Activated CD4-positive, alpha-beta T cell treated with anti-CD3 and anti-CD28 coated beads, Interleukin-2, amount 50 U/mL, for 24 hours (primary cell): ENCODE data around the gene PRKACA.

ENCODE experiments used
- DNase-seq, 2 donors: peaks; one replicate each; pipeline ENCODE4 v3.0.0-alpha.2; 2020; ENCODE audit warnings: low read depth in 1 of 2, low spot score in 1 of 2

Gene PRKACA

DNA sequence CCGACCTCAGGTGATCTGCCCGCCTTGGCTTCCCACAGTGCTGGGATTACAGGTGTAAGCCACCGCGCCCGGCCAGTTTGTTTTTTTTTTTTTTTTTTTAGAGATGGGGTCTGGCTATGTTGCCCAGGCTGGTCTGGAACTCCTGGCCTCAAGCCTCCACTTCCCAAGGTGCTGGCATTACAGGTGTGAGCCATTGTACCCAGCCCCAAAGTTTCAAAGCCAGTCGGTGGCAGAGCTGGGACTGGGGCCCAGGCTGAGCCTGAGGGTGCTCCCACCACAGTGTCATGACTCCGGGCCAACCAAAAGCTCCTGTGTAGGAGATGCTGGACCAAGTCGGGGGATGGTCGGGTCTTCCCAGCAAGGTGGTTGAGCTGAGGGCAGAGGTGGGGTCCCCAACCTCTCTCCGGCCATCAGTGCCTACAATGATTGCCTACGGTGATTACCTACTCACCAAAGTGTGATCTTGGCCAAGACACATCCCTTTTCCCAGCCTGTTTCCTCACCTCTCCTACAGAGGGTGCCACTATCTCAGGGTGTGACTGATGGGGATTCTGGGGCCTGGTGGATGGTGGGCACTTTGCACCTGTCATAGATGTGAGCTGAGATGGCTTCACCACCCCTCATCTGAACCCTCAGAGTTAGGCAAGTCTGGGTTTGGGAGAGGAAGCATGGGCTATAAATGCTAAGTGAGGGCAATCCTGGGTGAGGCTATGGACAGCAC is 21.1 kb downstream of the PRKACA start:
- DNase-seq = no peak

DNA sequence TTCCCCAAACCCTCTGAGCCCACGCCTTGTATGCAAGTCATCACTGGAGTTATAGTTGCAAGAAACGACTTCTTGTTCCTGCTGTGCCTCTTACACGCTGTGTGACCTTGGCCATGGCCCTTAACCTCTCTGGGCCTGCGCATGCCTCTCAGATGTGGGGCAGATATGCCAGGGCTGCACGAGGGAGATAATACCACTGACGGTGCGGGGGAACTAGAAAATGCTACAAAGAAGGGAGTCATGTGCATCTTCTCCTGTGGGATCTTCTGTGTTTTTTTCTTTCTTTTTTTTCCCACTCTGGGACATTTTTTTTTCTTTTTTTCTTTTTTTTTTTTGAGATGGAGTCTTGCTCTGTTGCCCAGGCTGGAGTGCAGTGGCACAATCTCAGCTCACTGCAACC is 22.7 kb downstream of the PRKACA start:
- DNase-seq = no peak

DNA sequence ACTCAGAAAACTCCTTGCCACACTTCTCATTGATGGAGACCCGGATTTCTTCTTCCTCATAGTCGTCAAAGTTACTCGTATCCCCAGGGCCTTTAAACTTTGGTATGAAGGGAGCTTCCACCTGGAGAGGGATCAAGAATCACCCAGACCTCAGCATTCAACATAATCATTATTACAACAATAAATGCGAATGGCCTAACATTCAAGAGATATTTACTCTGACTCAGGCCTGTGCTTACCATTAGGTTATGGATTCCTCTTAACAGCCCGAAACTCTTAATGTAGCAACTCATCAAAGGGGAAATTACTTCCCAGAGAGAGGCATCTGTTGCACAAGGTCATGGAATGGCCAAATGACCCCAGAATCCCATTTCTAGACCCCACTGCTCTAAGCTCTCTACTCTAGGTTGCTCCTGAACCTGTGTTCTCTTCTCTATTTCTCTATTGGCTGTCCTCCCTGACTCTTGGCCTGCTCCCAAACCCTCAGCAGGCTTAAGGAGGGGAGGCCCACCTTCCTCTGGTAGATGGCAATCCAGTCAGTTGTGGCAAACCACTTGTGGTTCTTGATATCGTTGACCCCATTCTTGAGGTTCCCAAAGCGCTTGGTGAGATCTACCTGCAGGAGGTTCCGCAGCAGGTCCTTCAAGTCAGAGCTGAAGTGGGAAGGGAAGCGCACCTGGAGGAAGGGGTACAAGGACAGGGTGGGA is 24.3 kb downstream of the PRKACA start:
- no peak for DNase-seq

DNA sequence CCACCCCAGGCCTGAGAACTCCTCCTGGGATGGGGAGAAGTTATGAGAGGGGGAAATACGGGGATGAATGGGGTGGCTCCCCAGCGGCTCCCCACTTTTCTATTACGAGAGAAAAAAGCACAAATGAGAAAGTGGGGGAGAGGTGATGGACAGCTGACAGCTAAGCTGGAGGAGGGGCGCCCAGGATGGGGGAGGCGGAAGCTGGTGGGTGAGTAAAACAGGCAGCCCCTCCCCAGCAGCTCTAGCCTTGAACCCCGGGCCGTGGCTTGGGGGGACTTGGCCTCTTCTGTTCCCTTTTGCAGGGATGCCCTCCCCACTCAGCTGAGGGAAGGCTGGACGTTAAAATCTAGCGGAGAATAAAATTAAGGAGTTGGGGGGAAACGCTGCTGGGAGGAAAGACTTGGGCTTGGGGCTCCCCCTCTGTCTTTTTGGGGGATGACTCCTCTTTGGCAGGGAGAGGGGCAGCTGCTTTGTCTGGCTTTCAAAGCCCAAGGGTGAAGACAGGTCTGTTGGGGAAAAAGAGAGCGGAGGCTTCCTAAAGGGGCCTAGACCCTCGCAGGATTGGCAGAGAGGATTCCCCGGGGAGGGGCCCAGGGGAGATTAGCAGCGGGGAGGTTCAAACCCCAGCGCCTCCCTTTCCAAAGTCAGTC is 25.6 kb downstream of the PRKACA start:
- no peak for DNase-seq

DNA sequence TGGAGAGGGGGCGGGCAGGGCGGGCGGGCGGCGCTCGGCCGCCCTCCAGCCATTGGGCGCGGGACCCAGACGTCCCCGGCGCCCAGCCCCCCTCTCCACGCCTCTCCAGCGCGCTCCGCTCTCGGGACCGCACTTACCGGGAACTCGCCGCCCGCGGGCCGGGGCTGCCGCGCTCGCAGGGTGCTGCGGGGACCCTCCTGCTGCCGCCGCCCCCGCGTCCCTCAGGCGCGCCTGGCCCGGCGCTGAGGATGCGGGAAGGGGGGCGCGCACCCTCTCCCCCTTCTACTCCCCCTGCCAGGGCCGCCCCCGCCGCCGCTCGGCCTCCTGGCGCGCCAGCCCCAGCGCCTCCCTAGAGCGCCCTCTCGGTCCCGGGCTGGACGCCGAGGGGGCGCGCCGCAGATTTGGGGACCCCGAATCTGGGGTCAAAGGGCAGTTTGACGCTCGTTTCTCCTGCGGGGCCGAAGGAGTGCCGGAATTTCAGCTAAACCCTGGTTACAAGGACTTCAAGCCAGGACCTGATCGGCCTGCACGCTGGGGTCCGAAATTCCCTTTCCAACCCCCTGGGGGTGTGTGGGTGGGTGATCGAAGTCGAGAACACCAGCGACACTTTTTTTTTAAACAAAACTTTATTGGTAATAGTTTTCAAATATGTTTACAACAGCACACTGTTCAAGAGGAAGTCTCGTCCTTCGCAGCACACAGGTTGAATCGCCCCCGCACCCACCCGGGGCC is 26.3 kb downstream of the PRKACA start:
- DNase-seq = peak; percentile 43 to 53

DNA sequence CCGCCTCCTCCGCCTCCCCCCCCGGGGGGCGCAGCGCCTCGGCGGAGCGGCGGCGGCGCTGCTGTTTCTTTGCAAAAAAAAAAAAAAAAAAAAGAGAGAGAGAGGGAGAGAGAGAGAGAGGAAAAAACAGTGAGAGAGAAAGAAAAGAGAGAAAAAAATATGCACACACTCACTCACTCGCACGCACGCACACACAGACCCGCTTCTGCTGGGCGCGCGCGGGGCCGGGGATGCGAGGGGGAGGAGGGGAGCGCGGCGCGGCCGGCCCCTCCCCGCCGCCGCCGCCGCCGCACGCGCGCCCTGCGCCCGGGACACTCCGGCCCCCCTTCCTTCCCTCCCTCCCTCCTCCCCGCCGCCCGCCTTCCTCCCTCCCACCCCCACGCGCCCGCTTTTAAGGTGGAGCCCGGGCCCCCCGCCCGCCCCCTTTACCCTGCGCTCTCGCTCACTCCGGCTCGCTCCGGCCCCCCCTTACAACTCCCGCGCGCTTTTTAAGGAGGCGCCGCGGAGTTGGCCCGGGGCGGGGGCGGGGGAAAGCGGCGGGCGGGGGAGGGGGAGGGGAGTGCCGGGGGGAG is 27.0 kb downstream of the PRKACA start, which contains the start of gene SAMD1:
SAMD1 (minus strand) TSS at position 243 of the 572 bp plus-strand sequence.
- peak in 1 of 2 donors; percentile 78 for DNase-seq

DNA sequence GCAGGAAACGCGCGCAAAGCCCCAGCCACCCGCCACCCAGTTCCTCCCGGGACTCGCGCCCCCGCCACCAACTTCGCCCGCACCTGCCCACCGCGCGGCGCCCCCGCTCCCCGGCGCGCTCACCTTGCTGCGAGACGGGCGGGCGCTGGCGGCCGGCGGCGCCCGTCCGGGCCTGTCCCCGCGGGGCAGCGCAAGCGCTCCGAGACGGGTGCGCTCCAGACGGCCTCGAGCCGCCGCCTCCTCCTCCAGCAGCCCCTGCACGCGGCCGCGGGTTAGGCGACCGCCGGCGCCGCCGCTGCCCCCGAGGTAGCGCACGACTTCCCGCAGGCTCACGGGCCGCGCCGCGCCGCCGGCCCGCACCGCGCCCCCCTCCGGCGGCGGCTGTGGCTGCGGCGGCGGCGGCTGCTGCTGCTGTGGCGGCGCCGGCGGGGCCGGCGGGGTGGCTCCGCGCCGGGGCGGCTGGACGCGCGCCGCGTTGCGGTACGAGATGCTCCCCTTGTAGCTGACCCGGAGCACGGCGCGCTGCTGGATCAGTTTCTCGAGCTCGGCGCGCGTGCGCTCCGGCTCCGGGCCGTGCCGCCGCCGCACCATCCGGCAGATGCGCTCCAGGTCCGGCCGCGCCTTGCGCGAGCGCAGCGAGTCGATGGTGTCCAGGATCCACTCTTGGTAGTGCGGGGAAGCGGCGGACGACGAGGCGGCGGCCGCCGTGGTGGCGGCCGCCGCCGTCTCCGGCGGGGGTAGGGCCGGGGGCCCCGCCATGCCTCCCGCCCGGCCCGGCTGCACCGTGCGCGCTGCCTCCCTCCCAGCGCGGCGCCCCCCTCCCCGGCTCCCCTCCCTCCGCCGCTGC is 27.7 kb downstream of the PRKACA start:
- peak in 1 of 2 donors; percentile 24 for DNase-seq

DNA sequence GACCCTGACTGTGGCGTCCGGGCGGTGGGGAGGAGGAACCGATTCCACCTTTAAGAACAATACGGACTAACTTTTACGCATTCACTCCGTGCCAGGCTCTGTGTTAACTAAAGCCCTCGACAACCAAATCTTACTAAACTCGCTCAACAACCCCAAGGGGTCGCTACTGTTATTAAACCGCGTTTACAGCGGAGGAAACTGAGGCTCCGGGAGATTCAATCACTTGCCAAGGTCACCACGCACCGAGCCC is 28.2 kb downstream of the PRKACA start:
- DNase-seq = peak in 1 of 2 donors; percentile 4

DNA sequence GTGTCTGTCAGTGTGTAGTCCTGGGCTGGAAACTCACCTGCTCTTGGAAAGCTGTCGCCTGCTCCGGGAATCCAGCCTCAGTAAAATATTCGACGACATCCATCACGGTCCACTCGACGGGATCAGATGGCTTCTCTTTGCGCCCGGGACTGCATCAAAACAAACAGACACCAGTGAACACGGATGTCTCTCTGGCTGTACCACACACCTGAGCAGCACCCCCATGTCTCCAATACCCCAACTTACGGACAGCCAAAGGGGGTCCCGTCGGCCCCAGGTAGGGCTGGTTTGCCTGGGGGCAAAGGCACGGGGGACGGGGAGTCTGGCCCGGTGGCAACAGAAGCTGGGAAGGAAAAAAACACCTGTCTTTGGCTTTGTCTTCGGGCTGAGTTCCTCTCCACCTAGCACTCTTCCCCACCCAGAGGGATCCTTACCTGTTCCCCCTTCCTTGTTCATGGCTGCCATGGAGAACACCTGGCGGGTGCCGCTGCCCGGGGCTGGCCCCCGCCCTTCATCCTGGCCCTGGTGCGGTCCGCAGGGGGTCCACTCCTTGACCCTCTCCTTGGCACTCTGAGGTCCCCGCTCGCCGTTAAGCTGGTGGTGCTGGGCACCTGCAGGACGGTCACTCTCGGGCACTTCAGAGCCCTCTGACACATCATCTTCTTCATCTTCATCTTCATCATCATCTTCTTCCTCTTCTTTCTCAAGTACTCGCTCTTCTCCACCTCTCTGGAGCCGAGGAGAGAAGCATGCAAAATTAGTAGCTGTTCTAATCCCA is 28.7 kb downstream of the PRKACA start:
- no peak for DNase-seq

DNA sequence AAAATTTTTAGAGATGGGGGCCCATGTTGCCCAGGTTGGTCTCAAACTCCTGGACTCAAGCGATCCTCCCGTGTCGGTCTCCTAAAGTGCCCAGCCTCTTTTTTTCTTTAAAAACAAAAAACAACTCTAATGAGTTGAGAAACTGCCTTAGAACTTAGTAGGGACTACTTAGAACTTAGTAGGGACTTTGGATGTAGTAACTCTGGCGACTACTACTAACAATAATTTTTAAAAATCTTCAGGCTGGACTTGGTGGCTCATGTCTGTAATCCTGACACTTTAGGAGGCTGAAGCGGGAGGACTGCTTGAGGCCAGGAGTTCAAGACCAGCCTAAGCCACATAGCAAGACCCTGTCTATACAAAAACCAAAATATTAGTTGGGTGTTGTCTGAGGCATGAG is 31.5 kb downstream of the PRKACA start:
- no peak for DNase-seq

DNA sequence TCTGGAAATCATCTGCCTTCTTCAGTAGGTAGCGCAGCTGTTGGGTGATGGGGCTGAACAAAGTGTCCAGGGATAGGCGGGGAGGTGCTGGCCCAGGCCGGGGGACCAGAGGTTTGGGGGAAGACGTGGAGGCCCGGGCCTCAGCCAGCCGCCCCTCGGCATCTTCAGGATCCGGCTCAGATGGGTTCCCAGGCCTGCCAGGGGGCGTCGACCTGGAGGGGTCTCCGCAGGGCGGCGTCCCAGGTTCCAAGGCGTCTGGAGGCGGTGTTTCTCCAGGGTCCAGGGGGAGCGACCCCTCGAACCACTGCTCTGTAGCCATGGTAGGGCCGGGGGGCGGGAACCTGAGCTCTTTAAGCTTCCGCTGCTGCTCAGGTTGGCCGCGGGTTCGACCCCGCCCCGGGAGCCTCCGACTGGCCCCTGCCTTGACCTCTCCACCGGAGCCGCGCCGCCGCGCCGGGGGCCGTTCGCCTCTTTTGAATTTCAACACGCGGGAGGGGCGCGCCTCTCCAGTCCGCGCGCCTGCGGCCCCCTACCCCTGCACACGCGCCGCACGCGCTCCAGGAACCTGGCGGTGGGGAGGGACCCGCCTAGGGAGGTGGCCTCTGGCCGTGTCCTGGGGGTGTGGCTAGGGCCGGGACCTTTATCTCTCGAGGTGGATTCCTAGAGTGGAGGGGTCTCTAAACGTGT is 32.1 kb downstream of the PRKACA start, which contains the start of gene C19orf67:
C19orf67 (minus strand) TSS at position 475 of the 687 bp plus-strand sequence; CDS start at position 319, 156 bp downstream.
- DNase-seq = no peak

DNA sequence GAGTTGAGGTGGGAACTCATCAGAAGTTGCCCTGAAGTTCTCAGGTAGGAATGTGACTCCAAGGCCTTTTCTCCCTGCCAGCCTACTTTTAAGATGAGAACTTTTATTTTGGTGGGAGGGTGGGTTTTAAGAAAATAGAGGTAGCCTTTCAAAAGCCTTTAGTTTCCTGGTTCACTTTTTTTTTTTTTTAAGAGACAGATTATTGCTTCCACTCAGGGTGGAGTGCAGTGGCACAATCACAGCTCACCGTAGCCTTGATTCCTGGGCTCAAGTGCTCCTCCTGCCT is 34.9 kb downstream of the PRKACA start:
- no peak for DNase-seq

DNA sequence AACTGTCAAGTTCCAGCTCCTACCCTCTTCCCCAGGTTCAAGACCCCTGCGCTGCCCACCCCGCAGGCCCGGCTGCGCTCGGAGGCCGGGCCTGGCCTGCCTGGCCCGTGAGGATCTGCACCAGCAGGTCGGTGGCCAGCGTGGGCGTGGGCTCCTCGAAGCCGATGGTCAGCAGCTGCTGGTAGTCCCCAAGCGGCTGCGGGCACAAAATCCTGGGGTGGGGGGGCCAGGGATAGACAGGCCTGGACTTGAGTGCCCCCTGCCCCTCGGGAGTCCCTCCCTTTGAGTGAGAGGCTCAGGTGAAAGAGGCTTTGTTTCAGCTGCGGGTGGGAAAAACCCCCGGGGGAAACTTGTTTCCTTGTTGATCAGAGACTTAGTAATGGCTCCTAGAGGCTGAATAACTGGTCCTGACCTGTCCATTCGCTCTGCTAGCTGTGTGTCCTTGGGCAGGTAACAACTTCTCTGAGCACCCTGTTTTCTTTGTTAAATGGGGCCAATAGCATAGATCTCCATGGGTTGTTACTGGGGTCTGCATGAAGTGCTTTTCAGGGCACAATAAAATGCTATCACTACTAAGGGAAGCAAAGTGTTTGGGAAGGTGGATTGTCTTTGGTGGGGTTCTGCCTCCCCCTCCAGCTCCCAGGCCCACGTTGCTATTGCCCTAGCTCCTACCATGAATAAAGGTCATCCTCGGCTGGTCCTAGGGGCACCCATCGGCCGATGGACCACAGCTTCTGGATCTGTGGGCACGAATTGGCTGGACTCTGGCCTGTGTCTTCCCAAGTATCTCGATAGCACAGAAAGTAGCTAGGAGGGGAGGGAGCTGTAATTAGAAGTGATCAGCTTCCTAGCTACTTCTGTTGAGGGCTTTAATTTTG is 35.5 kb downstream of the PRKACA start:
- no peak for DNase-seq

DNA sequence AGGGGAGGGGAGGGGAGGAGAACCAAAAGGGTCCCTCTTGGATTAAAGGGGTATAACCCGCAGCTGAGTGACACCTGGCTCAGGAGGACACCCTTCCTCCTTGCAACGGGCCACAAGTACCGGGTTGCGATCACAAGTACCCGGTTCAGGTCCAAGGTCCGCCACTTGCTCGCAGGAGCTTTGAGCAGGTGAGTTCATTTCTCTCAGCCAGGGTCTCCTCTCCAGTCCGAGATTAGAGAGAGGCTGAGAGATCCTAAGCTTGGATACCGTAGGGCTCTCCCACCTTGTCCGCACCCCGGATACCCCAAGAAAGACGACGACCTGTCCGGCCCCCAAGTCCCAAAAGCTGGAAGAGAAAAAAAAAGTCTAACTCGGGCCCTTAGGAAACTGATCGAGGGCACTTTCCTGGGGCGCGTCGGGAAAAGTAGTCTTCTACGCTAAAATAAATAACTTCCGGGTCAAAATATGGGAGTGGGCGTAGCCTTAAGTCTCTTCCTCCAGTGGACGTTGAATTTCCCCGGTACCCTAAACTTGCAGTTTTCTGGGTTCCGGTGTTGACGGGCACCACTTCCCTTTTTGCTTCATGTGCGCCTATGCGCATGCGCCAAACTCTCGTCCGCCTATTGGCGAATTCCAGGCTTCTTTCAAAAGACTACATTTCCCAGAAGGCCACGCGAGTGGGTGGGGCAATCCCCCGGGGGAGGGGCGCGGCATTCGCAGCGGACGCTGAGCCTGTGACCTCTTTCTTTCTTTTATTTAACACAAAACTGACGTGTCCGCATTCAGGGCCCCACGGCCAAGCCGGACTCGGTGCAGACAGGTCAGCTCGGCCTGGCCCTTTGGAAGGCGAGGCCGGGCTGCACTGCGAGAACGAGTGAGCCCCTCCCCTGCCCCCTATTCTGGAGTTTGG is 36.4 kb downstream of the PRKACA start:
- DNase-seq = peak; percentile 98 to 100

DNA sequence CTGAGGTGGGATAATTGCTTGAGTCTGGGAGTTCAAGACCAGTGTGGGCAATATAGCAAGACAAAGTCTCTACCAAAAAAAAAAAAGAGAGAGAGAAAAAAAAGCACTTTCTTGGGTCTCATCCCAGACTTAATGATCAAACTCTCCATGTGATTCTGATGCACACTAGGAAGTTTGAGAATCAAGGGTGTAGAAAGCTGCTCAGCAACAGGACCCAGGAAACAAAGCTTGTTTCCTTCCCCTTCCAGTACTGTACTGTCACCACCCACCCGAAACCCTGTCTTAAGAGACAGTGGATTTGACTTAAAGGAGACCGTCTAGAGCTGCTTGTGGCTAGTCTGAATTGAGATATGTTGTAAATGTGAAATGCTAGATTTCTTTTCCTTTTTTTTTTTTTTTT is 39.2 kb downstream of the PRKACA start:
- no peak for DNase-seq

DNA sequence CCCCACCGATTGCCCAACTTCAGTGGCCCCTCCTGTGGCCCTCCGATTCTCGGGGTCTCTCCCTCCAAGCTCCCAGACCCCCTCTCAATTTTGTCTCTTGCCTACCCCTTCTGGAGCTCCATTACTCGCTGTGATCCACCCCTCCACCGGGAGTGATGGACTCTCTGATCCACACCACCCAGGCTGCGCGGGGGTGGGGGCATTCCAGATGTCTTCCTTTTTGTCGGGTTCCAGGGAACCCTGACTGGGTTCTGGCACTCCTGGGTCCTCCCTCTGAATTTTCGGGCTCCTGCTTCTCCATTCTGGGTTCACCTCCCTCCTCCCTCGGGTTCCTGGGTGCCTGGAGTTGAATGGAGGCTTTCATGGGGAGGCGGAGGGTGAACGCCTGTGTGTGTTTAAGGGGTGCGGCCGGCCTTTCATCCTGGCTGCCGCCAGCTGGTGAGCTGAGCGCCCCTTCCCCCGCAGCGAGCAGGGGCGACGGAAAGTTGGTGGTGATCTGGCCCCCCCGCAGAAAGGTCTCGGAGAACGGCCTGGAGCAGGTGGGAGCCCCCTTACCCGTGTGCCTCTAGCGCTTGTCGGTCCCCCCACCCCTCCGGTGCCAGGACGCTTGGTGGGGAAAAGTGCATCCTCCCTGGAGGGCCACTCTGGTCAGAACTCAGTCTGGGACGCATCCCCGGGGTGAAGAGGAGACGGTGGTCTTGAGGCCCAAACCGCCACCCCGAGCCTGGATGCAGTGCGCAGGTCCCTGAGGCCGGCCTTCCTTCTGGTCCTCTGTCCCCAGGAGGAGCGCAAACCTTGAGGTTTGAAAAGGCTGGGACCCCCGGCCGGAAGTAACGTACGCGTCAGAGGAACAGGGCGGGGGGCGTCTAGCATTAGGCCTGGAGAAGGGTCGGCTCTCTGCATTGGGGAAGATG is 43.4 kb downstream of the PRKACA start:
- no peak for DNase-seq
